Stimulated activated CD8-positive, alpha-beta memory T cell treated with anti-CD3 and anti-CD28 coated beads, Interleukin-7, amount 100 ng/mL, for 1 hour (primary cell): ENCODE results near the gene C1orf198.

ENCODE experiments used
- DNase-seq, 2 donors: peaks; one replicate each; pipeline ENCODE4 v3.0.0-alpha.2; 2020; ENCODE audit warnings: low read depth in 2 of 2

The C1orf198 gene, protein sequence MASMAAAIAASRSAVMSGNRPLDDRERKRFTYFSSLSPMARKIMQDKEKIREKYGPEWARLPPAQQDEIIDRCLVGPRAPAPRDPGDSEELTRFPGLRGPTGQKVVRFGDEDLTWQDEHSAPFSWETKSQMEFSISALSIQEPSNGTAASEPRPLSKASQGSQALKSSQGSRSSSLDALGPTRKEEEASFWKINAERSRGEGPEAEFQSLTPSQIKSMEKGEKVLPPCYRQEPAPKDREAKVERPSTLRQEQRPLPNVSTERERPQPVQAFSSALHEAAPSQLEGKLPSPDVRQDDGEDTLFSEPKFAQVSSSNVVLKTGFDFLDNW

DNA sequence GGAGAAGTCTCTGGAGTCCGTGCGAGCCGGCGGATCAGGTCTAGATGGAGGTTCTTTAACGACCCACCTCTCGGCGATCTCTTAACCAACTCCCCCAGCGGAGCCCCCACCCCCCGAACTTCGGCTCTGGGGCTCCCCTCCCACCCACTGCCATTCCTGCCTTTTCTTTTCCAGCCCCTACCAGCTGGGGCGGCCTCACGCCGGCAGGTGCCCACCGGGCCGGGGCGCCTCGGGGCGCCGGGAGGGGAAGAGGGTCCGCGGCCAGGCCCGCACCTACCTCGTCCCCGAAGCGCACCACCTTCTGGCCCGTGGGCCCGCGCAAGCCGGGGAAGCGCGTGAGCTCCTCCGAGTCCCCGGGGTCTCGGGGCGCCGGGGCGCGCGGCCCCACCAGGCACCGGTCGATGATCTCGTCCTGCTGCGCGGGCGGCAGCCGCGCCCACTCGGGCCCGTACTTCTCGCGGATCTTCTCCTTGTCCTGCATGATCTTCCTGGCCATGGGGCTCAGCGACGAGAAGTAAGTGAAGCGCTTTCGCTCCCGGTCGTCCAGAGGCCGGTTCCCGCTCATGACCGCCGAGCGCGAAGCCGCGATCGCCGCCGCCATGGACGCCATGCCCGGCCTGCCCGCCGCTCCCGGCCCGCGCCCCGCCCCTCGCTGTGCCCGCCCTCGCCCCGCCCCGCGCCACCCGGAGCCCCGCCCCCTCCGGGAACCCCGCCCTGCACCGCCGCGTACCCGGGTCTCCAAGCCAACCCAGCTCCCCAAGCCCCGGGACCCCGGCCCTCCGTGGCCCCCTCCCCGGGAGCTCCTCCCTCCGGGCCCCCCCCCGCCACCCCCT is at the start of gene C1orf198:
Gene C1orf198 (minus strand): TSS at position 619 of the 833 bp plus-strand sequence. CDS start 9 bp downstream, at position 610.
- DNase-seq: peak; percentile 58 to 62

DNA sequence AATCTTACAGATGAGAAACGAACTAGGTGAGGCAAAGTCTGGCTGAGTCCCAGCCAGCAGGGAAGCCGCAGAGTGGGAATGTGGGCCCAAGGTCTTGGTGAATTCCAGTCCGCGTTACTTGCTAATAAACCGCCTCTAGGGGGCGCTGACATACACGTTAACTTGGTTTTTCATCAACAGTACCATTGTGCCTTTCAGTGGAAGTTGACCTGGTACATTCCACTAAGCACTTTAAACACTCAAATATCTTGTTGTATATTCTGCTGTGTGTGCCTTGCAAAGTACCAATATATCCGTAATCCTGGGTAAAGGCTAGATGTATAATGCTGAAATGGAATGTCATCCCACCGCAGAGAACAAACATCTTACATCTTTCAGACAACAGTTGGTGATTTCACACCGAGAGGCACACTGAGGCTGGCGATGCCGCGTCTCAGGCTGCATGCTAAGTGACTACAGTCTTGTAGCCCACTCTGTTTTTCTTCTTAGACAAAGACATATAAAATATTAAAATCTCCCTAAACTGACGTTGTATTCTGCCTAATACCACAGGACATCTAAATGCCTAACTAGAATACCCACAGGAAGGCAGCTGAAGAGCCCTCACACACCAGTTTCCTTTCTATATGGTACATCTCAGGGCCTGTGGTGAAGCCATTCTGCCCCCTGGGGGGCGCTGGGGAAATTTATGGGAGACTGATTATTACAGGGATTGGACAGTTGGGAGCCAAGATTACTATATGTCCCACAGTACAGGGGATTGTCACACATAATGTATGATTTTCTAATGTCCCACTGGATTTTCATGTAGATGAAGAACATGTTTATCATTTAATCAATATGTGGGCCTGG is 49.2 kb upstream of the C1orf198 start:
- peak; percentile 34 to 57 for DNase-seq

DNA sequence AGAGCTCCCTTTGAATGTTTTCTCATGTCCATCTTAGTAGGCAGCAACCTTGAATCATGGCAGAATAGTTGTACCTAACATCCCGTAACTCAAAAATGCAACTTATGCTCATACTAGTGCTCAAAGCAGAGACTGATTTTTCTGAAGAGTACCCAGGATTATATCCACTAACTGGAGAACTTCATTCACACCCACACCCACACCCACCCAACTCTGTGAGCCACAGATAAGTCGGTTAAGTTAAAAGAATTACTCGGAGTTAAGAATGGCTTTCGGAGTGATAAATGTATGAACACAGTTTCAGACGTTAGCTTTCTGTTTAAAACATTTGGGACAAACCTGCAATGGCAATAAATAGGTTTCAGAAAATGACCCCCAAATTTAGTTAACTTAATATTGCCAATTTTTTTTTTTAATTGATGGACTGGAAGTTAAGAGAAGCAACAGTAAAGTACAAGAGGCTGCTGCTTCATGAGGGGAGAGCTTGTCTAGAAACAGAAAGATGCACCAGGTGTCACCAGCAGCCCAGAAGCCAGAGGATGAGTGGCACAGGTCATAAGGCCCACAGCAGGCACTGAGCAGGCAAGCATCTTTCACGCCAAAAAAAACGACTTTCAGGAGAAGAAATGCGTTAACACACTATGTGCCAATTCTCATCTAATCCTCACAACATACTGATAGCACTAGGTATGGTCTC is 48.4 kb upstream of the C1orf198 start:
- DNase-seq: no peak

DNA sequence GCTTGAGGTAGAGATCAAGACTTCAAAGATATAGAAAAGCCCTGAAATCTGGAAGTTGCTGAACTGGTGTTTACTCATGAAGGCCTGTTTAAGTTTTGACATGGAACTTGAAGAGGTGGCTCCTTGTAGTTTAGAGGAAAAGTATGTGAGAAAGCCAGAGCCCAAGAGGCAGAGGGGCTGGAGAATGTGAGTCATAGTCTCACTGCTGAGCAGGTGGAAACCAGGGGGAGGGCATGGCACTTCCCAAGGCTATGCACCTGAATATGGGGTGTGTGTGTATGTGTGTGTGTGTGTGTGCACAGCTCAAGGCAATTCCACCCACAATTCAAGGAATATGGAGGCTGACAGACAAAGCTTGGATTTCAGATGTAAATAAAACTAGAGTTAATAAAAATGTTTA is 46.8 kb upstream of the C1orf198 start:
- DNase-seq: no peak

DNA sequence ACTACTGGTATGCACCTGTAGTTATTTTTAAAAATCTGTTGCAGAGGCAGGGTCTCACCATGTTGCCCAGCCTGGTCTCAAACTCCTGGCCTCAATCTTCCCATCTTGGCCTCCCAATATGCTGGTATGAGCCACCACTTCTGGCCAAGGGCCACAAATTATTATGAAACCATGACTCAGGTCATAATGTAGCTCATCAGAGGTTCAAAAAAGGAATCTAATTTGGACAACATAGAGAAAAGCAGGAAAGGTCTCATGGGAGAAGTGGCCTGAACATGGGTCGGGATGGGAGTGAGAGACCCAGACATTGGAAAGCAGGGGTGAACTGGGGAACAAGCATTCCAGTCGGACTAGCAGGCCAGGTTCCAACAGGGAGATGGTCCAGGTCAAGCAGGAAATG is 45.2 kb upstream of the C1orf198 start:
- DNase-seq: no peak

DNA sequence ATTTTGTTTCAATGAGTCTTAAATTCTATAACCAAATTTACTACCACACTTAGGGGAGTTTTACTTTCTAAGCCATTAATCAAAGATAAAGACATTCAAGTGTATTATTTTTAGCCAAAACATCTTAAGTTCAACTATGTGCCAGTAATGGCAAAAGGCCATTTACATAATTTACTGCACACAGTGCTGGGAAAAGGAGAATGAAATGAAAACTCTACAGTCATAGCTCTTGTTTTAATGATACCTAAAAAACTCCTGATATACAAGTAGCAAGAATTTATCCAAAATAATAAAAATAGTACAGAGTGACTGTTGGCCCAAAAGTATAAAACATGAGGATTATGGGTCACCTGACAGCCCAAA is 42.4 kb upstream of the C1orf198 start:
- DNase-seq: no peak

DNA sequence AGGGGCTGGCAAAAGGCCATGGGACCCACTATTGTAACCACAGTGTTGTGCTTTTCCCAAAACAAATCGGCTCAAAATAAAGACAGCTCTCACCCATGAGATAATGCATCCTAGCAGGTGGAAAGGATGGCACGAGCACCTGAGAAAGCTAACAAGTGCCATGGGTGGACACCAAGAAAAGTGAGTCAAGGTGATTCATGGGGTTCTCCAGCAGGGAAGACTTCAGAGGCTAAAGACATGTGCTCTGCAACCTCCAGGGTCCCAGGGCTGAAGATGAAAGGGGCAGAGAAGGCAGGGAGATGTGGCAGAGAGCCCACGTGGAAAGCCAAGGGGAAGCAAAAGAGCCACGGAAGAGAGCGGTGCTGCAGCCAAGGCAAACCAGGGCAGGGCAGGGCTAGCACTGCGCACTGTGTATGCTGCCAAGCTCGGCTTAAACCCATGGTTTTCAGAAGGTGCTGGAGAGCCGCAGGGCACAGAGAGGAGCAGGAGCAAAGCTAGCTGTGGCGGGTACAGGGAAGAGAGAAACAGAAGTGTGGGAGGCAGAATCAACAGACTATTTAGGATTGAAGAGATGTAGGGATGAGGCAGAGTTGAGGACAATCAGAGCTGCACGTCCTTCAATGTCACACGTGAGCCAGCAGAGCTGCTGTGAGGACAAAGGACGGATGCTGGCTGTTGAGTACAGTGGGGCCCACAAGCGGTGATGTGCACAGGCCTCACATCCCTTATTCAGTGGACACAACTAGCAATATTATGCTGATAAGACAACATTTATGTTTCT is 41.8 kb upstream of the C1orf198 start:
- no peak for DNase-seq

DNA sequence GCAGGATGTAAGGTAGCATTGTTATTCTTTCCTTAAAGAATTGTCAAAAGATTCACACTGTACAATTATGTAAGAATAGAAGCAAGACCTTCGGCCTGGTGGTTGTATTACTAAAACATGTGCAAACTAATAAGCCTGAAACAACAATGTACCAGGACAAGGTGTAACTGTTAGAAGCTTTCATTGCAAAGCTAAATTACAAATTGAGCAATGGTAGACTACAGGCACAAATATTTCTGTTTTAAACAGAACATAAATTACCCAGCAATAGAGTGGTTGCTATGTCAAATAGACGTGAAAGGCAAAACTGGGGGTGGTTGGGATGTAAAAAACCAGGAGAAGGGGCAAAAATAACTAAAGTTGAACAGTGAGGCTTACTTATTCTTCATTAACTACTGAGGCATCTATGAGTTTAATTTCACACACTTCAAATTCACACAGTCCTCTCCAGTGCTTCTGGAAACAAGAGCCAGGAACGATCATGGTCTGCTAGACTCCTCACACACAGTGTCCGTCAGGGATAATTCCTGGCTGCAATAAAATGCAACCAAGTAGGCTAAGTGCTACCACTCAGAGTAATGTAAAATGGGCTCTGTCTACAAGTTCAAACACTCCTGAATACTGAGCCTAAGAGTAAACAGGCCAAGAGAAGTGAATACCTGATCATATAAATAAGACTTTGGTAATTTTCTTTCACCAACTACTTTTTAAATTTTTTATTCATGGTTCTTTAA is 39.3 kb upstream of the C1orf198 start:
- DNase-seq: no peak

DNA sequence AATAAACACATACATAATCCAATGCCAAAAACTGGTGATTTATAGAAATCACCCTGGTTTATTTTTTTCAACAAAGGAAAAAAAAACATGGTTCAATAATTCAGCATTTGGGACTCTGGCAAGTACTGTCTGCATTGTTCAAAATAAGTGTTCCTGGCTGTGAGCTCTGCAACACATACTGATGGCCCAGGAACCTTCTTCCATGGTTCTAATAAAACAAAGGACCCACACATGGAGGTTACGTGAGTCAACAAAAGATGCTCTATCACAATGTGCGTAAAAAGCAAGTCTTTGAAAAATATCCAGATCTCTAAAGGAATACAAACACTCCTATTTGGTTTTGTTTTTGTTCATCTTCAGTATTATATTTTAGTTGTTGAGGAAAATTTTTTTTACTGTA is 37.9 kb upstream of the C1orf198 start:
- DNase-seq: no peak

DNA sequence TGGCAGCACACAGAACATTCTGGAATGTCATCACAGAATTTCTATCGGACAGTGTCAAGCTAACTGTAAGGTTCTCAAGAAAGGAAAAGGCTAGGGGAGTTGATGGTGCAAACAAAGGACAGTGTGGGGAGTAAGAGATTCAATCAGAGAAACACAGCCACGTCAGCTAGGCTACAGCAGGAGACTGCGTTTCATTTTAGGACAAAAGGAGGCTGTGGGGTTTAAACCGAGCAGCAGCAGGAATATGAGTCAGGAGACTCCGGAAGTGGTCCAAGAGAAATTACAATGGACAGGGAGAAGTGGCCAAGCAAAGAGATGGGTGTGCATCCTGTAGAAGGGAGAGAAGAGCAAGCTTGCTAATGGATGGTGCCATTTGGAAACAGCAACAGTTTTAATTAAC is 37.4 kb upstream of the C1orf198 start:
- no peak for DNase-seq

DNA sequence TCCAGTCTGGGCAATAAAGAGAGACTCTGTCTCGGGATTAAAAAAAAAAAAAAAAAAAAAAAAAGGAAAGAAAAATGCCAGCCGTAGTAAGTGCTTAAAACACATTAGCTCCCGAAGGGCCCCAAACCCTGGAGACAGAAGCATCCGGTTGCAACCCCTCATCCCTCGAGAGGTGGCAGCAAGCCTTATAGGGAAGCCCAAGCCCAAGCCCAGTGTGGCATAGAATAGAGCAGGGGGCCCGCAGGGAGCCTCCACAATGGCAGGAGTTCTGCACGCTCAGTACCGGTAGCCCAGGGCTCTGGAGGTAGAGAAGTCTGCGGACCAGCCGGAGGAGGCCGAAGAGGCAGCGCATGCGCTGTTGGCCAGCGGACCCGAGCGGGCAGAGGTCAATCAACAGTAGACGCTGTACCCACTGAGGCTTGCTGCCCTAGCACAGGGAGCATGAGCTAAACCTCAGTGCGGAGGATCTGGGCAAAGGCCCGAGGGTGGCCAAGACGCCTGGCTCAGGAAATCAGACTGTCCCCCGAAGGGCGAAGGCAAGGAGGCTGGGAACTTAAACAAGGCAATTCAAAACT is 34.1 kb upstream of the C1orf198 start:
- DNase-seq: no peak

DNA sequence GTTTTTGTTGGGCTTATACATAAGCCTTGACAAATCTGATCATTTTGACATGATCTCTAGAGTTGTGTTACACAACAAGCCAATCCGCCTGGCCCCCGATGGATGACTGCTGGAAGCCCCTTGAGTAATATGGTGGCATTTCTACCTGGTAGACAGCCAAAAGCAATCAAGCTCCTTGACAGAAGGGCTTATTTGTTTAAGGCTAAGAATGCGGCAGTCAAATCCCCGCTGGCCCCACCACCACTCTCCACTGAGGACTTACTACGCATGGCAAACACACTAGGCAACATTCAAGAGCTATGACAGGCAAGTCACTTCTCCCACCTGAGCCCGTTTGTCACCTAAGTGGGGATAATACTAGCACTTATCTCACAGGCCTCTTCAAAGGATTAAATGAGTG is 33.4 kb upstream of the C1orf198 start:
- DNase-seq: no peak

DNA sequence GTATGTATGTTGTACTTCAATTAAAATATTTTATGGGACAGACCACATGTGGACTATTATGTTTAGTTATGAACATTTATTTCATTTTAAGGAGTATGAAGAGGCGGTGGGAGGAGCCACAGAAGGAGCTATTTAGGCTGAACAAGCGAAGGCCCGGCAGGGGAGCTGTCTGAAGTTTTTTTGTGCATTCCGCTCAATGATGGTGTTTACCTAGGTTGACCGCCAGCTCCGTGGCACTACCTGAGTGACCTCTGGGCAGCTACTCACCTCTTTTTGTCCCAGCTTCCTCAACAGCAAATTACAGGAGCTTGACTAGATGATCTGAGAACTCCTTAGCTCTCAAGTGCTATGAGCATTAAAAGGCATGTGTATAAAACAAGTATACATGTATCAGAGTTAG is 32.7 kb upstream of the C1orf198 start:
- DNase-seq: no peak

DNA sequence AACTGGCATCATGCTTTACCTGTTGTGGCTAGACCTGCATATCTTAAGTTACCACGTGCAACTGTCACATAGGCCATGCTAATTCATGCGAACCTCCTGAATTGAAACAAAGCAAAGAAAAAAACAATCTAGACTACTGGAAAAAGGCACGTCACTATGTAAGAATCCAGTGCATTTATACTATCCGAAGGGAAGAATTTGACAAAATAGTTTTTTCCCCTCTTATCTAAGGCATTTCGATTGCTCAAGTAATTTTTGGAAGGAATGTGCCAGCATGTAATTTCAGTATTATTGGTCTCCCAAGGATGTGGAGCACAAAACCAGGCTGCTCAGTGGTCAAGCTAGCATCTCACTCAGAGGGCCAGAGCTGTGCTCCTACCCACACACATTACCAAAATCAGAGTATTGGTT is 31.5 kb upstream of the C1orf198 start:
- DNase-seq: no peak

DNA sequence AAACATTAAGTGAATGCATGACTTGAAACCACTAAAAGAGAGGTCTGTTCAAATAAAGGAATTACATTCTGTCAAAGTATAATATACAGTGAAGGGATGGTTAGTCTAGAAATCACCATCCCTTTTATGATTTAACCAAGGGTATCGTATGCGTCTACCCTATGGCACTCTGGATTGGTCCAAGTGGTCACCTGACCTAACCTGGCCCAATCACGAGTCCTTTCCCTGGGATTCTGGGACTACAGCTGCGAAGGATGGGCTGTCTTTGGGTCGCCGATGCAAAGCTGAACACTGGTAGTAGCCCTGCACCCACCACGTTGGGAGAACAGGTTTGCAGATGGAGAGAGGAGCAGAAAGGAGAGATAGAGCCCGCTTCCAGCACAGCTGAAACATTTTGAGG is 30.4 kb upstream of the C1orf198 start:
- DNase-seq: no peak

DNA sequence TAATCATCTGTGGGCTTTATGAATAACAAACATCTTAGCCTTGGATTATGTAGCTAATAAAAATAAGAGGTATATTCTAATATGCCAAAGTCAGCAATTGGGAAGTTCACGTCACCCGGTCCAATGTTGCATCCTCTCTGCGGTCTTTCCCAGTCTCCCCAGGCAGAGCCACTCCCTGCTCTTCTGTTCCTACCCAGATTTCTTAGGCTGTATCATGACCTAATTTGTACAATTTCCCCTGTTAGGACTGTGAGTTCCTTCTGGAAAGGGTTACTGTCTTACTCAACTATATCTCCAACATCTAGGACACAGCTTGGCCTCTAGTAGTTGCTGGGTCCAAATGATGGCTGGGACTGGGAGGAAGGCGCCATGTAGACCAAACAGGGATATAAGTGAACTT is 29.8 kb upstream of the C1orf198 start:
- DNase-seq: no peak

DNA sequence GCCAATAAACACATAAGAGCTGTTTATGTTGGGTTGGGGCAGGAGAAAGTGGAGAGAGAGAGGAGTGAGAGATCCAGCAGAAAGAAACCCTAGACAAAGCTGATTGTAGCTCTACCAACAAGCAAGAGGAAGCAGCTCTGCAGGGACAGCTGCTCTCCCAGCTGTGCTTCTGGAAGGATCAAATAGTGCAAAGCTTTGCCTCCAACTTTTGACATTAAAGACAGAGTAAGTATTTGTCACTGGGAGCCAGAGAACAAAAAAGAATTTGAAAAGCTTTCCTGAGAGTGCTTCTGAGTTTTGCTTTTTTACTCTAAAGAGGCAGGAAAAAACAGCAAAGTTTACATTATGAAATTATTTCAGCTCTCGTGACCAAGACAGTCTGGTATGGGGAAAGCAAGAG is 28.5 kb upstream of the C1orf198 start:
- DNase-seq: no peak

DNA sequence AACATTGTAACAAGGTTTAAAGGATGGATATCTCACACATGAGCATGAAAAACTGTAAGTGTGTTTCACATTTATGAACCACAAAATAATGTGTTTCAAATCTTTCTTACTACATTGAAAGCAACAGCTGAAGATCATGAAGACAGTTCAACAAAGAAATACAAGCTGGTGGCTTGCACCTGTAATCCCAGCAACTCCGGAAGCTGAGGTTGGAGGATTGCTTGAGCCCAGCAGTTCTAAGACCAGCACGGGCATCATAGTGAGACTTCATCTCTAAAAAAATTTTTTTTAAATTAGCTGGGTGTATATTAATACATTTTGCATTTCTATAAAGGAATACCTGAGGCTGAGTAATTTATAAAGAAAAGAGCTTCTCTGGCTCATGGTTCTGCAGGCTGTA is 27.1 kb upstream of the C1orf198 start:
- DNase-seq: no peak

DNA sequence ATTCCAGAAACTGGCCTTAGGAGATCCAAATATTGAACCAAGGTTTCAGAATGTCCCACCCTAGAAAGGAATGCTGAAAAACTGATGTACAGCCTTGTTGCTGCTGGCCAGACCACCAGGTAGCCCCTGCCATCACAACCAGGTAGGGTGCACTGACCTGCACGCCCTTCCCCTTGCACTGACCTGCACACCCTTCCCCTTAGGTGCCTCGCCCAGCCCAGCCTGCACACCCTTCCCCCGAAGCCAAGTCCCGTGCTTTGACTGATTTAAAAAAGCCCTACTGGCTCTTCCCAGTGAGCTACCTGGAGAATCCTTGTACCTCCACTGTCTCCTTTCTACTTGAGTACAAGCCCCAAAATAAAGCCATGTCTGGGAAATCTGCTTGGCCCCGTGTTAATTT is 26.3 kb upstream of the C1orf198 start:
- no peak for DNase-seq

DNA sequence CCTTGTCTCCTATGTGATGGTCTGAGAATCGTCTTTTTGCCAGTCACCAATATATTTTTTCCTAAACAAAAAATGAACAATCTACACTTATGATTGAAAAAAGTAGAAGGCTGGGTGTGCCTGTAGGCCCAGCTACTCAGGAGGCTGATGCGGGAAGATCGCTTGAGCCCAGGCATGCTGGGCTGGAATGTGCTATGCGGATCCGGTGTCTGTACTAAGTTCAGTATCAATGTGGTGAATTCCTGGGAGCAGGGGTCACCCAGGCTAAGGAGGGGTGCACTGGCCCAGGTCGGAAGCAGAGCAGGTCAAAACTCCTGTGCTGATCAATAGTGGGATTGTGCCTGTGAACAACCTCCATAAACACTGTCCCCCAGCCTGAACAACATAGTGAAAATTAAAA is 25.7 kb upstream of the C1orf198 start:
- no peak for DNase-seq
